ENCODE results near the gene GPR107.

Gene GPR107

DNA sequence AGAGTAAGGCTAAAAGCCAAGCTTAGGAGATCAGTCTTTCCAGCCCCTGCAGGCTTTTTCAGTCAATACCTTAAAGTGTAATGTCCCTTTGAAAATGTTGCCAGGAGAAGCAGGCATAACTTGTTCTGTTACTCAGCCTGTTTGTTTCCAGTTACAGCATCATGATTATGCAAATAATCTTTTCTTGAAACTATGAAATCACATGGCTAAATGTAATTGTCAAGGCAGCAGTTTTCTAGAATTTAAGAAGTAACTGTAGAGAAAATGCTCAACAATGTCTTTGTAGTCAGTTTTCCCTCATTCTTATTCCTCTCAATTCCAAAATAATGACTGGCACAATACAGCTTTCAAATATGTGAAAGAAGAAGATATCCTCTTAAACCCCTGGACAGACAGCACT, 1.9 kb upstream of the GPR107 start:
- intact Hi-C loops (cut with DNase I) = no loop called here
- no peak for DNase-seq

DNA sequence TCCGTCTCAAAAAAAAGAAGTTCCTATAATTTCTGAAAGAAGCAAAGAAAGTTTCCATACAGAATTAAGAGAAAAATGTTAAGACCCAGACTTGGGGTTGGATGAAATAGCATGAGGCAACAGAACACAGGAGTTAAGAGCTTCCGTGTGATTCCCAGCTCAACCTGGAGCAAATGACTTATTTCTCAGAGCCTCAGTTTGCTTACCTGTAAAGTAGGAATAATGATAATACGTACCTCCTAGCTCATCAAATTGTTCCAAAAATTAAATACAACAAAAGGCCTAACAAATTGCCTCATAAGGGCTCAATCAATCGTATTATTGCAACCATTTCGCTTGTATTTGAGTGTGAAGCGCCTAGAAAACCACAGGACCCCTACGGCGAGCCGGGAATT, 600 bp upstream of the GPR107 start:
- no peak for DNase-seq
- intact Hi-C loops (cut with DNase I) = no loop called here

DNA sequence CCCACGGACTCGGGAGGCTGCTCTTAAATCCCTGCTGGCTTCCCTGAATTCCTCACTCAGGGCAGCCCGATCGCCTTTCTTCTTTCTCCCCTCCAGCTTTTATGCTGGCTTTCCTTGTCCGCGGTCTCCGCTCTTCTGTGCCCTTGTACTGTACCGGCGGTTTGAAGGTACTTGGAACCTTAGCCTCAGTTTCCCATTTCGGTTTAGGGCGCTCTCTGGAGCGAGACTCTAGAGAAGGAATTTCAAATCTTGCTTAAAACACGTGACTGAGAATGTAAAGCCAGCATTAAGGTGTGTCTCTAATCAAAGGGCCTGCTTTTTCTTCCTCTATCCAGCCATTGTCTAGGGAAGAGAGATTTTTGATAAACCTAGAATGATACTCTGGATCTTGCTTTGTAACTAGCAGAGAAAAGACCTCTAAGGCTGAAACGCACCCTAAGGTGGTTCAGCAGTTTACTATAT, 650 bp downstream of the GPR107 start:
- intact Hi-C loops (cut with DNase I) = no loop called here
- DNase-seq = no peak

DNA sequence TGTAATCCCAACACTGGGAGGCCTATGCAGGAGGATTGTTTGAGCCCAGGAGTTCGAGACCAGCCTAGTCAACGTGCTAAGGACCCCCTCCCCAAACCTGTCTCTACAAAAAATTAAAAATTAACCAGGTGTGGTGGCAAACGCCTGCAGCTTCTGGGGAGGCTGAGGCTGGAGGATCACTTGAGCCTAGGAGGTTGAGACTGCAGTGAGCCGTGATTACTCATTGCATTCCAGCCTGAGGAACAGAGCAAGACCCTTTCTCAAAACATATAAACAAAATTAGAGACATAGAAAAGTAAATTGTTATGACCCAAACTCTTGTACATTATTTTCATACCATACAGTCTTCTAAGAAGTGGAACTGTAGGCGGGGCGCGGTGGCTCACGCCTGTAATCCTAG, 1.1 kb downstream of the GPR107 start:
- no peak for DNase-seq
- intact Hi-C loops (cut with DNase I) = no loop called here

DNA sequence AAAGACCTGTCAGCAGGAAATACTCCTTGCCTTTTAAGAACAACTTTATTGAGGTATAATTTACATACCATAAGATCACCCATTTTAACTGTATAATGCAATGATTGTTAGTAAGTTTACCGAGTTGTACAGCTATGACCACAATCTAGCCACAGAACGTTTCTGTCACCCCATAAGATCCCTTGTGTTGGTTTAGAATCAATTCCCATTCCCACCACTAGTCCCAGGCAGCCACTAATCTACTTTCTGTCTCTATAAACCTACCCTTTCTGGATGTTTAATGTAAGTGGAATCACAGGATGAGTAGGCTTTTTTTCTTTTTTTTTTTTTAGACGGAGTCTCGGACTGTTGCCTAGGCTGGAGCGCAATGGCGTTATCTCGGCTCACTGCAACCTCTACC, 4.4 kb downstream of the GPR107 start:
- no peak for DNase-seq
- intact Hi-C loops (cut with DNase I) = no loop called here

DNA sequence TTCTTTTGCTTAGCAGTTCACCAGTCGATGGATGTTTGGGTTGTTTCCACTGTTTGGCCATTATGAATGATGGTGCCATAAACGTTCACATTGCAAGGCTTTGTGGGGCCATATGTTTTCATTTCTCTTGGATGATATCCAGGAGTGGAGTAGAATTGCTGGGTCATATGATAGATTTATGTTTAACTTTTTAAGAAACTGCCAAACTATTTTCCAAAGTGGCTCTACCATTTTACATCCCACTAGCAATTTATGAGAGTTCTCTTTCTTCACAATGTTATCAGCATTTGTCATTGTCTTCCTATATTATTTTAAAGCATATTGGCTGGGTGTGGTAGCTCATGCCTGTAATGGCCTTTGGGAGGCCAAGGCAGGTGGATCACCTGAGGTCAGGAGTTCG, 5.2 kb downstream of the GPR107 start:
- intact Hi-C loops (cut with DNase I) = no loop called here
- DNase-seq = no peak

DNA sequence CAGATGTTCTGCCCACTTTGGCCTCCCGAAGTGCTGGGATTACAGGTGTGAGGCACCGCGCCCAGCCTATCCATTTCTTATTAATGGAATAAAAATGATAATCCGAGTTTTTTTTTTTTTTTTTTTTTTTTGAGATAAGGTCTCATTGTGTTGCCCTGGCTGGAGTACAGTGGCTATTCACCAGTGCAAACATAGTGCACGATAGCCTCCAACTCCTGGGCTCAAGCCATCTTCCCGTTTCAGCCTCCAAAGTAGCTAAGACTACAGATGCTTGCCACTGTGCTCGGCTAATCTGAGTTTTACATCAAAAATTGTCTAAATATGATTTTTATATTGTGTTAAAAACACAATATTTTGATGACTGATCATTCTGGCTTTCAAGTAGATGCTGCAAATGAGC, 6.6 kb downstream of the GPR107 start:
- intact Hi-C loops (cut with DNase I) = no loop called here
- DNase-seq = peak in 1 of 10 donors; percentile 18

DNA sequence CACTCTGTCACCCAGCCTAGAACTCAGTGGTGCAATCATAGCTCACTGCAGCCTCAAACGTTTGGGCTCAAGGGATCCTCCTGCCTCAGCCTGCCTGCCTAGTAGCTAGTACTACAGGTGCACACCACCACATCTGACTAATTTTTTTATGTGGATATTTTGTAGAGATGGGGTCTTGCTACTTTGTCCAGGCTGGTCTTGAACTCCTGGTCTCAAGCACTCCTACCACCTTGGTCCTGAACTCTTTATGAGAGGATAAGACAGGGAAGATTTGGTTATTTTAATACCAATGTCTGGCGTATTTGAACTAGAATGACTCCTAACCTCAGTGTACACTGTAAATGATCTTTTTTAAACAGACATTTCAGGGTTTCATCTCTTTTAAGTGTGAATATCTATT, 9.0 kb downstream of the GPR107 start:
- intact Hi-C loops (cut with DNase I) = no loop called here
- DNase-seq = peak in 1 of 10 donors; percentile 2

DNA sequence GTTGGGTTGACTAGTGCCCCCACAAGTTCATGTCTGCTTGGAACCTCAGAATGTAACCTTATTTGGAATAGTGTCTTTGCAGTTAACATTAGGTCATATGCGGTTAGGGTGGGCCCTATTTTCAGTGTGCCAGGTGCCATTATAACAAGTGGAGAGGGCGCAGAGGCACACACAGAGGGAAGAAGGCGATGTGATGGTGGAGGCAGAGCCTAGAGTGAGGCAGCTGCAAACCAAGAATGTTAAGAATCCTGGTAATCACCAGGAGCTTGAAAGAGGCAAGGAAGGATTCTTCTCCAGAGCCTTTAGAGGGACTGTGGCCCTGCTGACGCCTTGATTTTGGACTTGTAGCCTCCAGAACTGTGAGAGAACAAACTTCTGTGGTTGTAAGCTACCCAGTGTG, 10.9 kb downstream of the GPR107 start:
- intact Hi-C loops (cut with DNase I) = no loop called here
- DNase-seq = no peak

DNA sequence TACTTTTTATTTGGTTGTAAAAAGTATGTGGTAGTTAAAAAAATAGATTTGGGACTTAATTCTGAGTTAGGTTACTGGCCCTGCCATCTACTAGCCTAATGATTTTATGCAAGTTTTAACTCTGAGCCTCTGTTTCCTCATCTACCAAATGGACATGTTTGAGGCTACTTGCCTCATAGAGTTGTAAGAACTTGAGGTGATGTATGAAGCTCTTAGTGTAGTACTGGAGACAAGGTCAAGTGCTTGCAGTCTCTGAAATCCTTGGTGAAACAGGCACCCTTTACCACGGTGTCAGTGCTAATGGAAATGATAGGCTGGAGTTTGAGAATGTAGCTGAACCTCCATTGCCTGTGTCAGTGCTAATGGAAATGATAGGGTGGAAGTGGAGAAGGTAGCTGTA, 15.3 kb downstream of the GPR107 start:
- no peak for DNase-seq
- intact Hi-C loops (cut with DNase I) = no loop called here

DNA sequence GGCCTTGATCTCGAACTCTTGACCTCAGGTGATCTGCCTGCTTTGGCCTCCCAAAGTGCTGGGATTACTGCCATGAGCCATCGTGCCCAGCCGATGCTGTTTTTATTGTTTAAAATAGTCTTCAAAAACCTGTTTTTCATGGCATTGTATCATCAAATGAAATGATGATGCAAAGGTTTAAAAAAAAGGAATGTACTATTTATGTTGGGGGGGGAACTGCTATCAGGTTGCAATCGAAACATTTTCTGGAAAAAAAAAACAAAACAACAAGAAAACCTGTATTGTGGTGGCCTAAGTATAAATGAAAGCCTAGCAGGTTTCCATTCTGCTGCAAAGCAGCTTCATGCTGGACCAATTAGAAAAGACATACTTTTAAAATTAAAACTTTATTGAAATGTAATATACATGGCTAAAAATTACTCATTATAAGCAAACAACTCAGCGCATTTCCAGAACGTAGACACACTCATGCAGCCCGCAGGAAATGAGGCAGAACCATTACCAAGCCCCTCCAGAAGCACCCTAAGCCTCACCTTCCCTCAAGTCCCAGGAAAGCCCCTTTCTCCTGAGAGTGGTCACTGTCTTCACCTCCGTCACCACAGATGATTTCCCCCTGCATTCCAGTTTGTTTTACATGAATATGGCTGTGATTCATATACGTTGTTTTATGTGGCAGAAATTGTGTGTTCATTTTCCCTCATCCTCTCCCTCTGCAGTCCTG, 19.0 kb downstream of the GPR107 start:
- intact Hi-C loops (cut with DNase I) = no loop called here
- DNase-seq = peak in 1 of 10 donors; percentile 3

DNA sequence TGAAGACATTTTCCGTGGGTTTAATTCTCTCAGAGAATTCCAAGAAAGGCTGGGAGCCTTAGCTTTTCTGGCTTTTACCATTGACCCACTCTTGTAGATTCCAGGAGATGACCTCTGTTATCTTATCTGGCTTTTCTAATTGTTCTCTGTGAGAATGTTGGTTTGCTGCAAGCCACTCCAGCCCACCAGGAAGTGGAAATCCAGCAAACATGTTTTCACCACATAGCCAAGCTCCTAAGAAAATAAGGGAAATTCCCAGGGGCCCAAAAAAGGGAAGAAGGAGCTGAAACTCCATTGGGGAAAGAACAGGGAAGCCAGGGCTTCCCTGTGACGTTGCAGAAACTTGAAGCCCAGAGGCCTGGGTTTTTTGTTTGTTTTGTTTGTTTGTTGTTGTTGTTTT, 19.7 kb downstream of the GPR107 start:
- intact Hi-C loops (cut with DNase I) = no loop called here
- no peak for DNase-seq

DNA sequence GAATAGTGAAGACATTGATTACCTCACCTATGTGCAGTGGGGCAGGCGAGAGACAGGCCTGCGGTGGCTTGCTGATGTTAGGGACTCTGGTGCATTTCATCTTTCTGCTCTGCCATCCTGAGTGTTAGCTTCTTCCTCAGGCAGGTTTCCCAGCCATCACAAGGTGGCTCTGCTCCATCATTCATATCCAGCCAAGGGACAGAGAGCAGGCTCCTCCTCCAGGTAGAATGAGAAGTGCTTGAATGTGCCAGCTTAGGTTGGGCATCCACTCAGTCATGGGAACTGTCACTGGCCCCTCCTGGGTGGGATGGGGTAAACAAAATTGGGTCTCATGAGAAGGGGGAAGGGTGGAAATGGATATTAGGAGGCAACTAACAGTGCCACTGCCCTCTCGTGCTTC, 24.8 kb downstream of the GPR107 start:
- peak in 5 of 10 donors; percentile 17 to 53 (median 24) for DNase-seq
- intact Hi-C loops (cut with DNase I) = no loop called here

DNA sequence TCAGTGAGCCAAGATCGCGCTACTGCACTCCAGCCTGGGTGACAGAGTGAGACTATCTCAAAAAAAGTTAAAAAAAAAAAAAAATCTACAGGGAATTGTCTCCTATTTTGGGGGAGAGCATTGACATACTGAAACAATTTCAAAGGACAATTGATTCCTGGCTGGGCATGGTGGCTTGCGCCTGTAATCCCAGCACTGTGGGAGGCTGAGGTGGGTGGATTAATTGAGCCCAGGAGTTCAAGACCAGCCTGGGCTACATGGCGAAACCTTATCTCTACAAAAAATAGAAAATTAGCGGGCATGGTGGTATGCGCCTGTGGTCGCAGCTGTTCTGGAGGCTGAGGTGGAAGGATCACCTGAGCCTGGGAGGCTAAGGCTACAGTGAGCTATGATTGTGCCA, 30.6 kb downstream of the GPR107 start:
- DNase-seq = no peak
- intact Hi-C loops (cut with DNase I) = no loop called here

DNA sequence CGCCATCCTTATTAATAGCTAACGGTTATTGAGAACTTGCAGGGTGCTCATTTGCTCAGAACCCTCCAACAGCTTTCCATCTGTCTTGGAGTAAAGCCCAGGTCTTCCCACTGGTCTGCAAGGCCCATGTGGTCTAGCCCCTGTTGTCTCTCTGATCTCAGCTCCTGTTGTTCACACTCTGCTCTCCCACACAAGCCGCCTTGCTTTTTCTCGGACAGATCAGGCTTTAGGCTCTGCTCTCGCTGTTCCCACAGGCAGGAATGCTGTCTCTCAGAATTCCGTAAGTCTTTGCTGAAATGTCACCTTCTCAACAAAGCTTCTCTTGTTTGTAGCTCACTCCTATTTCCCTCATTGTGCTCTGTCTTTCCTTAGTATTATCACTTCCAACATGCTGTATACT, 34.3 kb downstream of the GPR107 start:
- peak in 4 of 10 donors; percentile 14 to 82 (median 20) for DNase-seq
- intact Hi-C loops (cut with DNase I) = no loop called here

DNA sequence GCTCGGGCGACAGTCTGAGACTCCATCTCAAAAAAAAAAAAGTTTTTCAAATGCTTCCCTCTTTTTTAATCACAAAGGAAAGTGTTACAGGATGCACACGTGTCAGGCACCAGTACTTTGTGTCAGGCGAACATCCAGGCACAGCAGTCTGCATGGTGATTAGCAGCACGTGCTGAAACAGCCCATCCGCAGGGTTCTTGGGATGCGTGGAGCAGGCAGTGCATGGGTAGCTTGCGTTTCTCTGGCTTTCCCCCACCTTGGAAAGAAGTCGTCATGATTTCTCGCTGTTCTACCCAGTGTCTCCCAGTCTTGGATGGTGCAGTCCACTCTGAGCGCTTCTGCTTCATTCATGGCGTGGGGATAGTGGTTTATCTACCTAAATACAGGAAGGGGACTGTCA, 35.4 kb downstream of the GPR107 start:
- intact Hi-C loops (cut with DNase I) = no loop called here
- no peak for DNase-seq

DNA sequence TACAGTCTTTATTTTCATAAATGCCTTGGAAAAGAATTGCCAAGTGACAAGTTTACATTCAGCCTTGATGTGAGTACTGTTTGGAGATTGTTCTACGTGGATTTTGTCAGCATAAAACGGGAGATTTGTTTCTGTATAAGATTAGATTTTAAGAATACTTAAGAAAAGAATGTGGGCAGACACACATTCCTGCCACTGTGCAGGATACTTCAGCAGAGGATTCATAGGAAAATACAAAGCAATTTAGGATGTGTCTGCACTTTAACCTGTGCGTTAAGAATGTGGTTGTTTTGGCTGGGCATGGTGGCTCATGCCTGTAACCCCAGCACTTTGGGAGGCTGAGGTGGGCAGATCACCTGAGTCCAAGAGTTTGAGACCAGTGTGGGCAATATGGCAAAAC, 37.2 kb downstream of the GPR107 start:
- no peak for DNase-seq
- intact Hi-C loops (cut with DNase I) = no loop called here

DNA sequence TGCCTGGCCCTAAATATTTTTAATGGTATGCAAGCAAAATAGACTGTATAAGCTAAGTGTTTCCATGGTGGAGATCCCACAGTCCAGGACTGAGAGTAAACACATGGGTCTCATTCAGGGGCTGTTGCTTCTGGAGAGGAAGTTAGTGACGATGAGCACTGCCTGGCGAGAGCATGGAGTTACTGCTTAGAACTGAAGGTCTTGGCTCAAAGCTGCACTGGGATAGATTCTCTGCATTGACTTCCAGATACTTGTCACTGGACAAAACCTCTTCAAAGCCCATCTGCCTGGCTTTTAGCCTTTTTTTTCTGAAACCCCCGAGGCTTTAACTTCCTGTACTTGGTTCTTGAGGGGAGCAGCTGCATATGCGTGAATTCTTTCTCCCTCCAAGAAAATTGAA, 39.2 kb downstream of the GPR107 start:
- no peak for DNase-seq
- intact Hi-C loops (cut with DNase I) = no loop called here

DNA sequence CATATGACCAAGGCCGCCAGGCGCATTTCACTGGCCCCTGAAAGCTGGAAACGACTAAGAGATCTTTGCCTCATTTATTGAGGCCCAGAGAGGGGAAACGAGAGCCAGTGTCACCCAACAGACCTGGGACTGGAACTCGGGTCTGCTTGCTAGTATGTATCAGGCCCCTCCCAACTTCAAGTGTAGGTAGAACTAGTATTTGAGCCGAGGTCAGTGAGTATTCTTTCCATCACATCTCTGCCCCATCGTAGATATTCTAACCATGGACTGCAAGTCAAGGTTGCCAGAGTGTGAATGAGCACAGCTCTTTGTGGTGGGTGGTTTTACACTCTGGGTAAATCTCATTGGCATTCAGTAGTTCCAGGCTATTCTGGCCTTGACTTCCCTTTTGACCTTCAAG, 42.2 kb downstream of the GPR107 start:
- intact Hi-C loops (cut with DNase I) = no loop called here
- DNase-seq = no peak

DNA sequence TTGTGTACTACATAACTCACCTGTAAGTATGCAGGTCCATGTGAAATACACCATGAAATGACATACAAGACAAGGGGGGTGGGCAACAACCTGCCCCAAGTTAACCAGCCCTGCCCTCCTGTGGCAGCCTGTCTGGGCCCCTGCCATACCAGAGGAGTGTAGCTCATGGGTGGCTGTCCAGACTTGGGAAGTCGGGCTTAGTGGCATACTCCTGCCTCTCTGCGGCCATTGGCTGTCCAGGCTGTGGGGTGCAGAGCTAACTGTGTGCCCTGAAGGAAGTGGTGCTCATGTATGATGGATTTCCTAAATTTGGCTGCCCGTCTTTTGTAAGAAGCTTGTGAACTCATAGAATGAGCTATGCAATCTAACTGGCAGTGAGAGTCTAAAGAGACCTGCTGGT, 47.0 kb downstream of the GPR107 start:
- DNase-seq = no peak
- intact Hi-C loops (cut with DNase I) = loop anchor here (10.0 kb wide), 2 partner anchors 74 to 216 kb away; partner anchors contain the start of gene NCS1

DNA sequence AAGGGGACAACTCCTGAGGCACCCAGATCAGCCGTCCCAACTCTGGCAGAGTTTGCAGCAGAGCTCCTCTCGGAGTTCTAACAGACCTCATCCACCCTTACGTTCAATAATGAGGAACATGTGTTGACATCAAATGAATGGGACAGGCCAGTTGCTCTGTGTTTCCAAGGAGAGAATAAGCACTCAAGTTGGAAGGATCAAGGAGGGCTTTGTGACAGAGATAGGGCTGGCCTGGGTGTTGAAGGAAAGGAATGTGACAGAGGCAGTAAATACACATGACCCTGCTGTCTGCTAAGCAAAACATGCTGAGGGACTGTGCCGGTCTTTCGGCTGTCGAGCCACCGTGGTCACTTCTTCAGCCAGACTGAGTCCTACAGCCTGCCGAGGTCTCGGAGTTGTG, 48.2 kb downstream of the GPR107 start:
- no peak for DNase-seq
- intact Hi-C loops (cut with DNase I) = loop anchor here (10.0 kb wide), 2 partner anchors 73 to 217 kb away; partner anchors contain the start of gene NCS1

DNA sequence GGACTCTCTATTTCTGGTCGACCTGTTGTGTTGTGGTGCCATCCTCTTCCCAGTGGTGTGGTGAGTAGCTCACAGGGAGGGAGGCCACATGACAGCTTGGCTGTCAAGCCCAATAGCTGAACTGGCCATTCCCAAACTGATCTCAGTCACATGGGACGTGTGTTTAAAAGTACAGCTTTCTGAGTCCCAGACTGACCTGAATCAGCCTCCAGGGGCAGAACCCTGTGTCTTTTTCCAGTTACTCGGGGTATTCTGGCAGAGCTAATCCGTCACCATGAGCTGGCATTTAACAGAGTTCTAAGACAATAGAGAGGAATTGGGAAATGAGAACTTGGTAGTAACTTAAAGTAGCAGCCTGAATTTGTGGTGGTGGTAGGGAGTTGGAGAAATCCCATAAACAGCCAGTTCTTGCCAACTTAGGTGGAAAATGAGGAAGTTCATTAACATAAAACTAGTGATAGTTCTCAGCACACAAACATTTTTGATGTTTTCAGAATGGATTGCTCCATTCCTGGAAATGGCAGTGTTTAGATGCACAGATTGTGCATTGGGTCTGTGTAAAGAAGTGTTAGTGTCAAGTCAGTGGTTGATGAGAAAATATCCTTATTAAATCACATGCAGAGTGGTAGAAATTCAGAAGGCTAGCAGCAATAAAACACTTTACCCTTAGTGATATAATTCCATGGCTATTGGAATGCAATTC, 50.9 kb downstream of the GPR107 start:
- intact Hi-C loops (cut with DNase I) = loop anchor here (10.0 kb wide), 2 partner anchors 70 to 220 kb away; partner anchors contain the start of gene NCS1
- no peak for DNase-seq
